Hematopoietic multipotent progenitor cell treated with erythropoietin and hydrocortisone succinate and interleukin-3 and kit ligand, for 15 days (in vitro differentiated cells): Measurements from ENCODE around the gene MRM2.
A peak's percentile ranks its signal among the peaks of the same experiment; 100 is the strongest.

Experiments
- DNase-seq: peaks from one replicate; pipeline ENCODE4 v3.0.0-alpha.2; 2015; ENCODE audit warnings: low spot score

Gene MRM2

DNA sequence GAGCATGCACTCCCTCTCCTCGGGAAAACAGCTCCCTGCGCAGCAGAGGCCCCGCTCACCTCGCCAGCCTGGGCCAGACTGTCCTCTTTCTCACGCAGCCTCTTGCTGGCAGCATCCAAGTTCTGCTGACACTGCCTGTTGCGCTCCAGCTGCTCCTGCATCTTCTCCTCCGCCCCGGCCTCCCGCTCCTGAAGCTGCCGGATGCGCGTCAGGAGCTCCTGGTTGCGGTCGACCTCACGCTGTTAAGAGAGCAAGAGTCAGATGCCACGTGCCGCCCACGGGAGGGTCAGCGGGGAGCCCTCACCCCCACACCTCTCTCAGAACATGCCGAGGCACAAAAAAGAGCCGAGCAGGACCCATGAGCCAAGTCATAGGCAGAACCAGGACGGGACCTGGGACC, 19.5 kb downstream of the MRM2 start:
- DNase-seq, result no peak

GRCh38 chr7:2220954-2221353, 21.1 kb downstream of the MRM2 start:
- no peak for DNase-seq

- no peak for DNase-seq
Observed at GRCh38 chr7:2220506-2220905, 21.5 kb downstream of the MRM2 start.

GRCh38 chr7:2220030-2220429, 22.0 kb downstream of the MRM2 start:
- no peak for DNase-seq

DNA sequence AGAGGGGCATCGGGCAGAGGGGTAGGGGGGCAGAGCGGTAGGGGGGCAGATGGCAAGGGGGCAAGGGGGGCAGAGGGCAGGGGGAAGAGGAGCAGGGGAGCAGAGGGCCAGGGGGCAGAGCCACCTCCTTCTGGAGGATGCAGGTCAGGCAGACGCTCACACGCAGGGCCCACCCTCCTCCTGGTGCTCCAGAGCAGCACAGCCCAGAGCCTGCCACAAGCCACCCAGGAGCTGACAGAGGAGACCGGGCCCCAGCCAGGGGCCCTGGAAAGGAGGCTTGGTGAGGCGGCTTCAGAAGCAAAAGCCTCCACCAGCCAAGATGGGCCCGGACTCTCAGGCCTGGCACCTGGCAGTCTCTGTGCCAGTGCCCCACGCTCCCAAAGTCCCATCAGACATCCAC, 22.4 kb downstream of the MRM2 start:
- no peak for DNase-seq

GRCh38 chr7:2219136-2219535, 22.9 kb downstream of the MRM2 start:
- DNase-seq, result no peak

- DNase-seq, result no peak
Observed at GRCh38 chr7:2218444-2218785, 23.6 kb downstream of the MRM2 start.

- no peak for DNase-seq
Observed at GRCh38 chr7:2217716-2218443, 24.1 kb downstream of the MRM2 start.

DNA sequence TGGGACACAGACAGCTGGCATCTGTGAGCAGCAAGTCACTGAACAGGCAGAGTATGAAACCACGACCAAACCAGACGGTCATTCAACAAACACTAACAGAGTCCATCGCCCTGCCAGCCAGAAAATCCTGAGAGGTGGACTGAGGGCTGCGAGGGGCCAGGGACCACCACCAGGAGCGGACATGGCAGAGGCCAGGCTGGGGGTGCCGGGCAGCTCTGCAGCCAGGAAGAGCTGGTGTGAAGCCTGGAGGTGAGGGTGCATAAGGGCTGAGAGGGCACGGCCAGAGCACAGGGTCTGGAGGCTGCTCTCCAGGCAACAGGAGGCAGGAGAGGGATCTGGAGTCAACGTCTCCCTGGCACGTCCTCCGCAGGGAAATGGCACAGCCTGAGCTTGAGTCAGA, 24.8 kb downstream of the MRM2 start:
- no peak for DNase-seq

- DNase-seq, result no peak
Observed at GRCh38 chr7:2215851-2216250, 26.2 kb downstream of the MRM2 start.

DNA sequence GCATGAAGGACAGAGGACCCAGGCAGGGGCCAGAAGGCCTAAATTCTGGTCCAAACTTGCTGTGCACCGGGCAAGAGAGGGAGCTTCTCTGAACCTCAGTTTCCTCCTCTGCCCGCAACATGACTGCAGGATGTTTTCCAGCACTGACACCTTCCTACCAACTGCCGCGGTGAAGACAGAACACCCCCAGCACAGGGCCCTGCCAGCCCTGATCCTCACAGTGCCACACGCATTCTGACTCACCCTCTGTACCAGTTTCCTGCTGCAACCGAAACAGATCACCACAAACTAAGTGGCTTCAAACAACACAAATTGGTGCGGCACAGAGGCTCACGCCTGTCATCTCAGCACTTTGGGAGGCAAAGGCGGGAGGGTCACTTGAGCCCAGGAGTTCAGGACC, 27.4 kb downstream of the MRM2 start:
- DNase-seq, result no peak

DNA sequence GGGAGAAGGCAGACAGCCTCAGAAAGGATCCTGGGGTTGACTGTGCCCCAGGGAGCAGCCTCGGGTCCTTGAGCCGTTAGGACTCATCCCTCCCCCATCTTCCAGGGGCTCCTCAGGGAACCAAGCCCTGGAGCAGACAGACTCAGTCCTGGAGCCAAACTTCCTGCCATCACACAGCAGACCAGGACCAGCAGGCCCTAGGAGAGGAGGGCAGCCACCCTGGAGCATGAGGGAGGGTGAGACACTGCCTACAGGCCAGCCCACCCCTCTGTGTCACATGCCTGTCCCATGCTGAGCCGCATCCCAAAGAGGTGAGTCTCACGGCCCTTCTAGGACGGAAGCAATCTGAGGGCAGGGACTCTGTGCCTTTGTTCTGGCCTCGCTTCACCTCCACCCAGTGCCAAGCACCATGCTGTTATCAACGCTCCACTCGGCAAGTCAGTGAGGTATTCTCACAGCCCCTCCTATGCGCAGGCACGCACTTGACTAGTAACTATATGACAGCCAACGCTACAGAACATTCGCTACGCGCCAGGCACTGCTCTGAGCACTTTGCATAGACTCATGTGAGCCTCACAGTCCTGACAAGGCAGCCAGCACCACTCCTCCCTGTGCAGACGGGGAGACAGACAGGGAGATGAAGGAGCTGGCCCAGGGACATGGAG, 28.3 kb downstream of the MRM2 start:
- no peak for DNase-seq

DNA sequence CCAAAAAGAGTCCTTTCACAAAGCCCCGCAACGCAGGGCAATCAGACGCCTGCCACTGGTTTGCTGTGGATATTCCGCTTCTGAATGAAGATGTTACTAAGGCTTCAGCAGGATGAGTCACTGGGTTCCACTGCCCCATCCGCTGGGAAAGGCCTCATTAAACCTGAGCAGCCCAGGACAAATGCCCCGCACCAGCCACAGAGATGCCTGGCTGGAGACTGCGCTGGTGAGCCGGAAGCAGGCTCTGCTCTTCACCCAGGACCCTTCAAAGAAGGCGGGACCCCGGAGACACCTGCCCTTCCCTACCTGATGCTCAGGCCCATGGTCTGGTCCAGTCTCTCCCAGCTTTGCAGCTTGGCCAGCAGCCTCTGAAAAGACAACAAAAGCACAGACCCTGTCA, 29.1 kb downstream of the MRM2 start:
- DNase-seq, result no peak

DNA sequence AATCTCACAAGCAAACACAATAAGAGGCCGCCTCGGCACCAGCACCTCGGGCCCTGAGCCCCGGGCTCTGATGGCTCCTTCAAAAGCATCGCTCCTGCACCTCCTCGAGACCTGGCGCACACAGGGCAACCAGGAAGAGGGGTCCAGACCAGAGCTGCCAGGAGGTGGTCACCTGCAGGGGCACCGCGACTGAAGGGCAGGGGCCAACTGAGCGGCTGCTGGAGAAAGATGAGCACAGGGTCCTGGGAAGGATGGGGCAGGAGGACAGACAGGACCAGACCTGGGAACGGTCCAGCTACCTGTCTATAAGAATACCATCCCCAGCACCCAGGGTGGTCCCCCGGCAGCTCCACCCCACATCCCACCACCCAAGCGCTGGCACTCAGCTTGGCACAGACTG, 30.1 kb downstream of the MRM2 start:
- no peak for DNase-seq

- DNase-seq, result no peak
Observed at GRCh38 chr7:2211259-2211880, 30.6 kb downstream of the MRM2 start.

- no peak for DNase-seq
Observed at GRCh38 chr7:2210551-2211258, 31.3 kb downstream of the MRM2 start.

DNA sequence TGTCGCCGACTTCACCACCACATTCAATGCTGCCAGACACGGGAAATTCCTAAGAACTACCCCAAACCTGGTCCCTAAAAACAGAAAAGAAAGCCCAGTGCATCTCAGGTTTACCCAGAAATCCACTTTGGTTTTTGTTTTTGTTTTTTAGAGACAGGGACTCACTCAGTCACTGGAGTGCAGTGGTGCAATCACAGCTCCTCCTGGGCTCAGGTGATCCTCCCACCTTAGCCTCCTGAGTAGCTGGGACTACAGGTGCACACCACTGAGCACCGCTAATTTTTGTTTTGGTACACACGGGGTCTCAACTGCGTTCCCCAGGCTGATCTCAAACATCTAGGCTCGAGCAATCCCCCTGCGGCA, 32.1 kb downstream of the MRM2 start:
- DNase-seq, result no peak

- peak; percentile 56 for DNase-seq
Observed at GRCh38 chr7:2209146-2209960, 32.7 kb downstream of the MRM2 start.

DNA sequence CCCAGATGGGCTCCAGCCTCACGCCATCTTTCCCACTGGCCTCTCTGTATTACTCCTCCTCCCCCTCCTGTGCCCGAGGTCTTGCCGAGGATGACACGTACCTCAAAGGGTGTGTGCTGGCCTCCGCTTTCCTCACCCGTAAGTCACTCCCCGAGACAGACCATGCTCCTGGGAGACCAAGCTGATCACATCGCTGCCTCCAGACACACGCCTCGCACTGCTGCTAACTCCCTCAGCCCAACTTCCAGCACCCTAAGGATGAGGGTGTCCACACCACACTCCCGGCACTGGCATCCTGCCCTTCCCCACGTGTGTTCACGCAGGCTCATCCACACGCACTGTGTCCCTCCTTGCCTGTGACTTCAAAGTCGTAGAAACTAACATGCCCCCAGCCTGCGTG, 33.3 kb downstream of the MRM2 start:
- DNase-seq, result no peak

DNA sequence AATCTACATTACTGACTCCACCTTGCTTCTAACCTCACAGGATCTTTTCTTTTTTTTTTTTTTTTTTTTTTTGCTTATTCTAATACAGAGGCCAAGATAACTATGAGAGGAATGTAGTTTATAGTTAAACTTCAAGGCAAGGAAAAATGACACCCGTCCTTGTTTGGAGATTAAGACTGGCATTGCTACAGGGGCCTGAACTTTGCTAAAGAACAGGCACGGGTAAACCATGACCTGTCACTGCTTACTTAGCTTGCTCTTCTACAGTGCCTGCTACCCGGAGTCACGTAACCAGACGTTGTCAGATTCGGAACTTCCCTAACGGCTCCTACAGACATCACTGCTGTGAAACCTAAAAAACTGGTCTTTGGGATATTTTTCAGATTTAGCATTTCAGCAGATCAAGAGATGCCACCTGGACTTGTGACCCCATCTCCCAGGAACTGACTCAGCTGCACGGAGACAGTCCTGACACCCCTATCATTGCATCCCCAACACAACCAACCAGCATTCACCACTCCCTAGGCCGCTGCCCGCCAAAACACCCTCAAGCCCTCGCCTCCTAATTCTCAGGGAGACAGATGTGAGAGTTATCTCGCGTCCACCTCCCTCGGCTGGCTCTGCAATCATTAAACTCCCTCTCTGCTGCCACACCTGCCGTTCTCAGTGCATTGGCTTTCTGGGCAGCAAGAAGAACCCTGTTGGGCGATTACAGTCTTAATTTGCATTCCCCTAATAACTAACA, 36.8 kb downstream of the MRM2 start:
- DNase-seq, result peak; percentile 7

DNA sequence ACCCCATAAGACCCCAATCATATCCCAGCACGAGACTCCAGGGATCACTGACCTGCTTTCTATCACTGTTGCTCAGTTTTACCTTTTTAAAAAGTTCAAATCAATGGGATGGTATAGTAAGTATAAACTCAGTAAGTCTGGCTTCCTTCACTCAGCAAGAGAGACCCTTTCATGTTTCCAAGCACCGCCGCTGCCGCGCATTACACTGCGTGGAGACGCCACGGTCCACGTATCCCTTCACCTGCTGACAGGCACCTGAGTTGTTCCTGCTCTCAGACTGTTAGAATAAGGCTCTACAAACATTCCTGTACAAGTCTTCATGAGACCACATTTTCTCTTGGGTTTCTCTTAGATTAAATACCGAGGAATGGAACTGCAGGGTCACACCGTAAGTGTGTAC, 37.6 kb downstream of the MRM2 start:
- no peak for DNase-seq
